ENCODE measurements around the gene ABTB2. TPM values are rescaled to one million over a fixed set of nuclear protein-coding genes. Genes with fewer than 3 reads are reported as not detected.

ABTB2 gene
- total RNA-seq, 1 donor from 2014 or later: 3.2 TPM

DNA sequence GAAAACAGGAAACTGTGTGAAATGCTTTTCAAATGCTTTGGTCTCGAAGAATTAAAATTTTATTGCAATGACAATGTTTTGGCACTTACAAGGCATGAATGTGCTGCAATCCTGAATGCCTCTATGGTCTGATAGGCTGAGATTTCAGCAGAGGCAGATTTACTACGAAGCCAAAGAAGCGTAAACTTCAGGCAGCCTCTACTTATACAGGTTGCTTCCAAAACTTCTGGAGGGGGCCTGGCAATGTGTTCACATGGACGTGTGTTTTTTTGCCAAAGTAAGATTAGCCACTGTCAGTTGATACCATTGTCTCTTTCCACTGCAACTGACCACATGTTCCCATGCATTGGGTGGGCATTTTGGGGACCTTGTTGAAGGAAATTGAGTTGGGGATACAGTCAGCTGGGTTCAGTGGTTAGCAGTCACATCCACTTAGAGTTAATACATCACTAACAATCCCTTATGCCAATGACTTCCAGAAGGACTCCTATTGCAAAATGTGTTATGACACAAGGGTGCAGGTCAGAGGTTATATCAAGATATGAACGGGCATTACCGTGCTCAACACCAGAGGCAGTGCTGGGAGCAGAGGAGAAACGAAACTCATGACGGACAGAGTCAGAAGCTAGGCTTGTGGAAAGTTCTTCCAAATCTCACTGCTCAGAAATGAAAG lies 48.8 kb downstream of the ABTB2 start:
- DNase-seq (no peak), ATAC-seq (peak; percentile 89)
- Histone ChIP-seq H3K36me3 (no peaks in the 10 kb centered on the region), H3K4me3 (no peak overlapping the region), H3K9me3 (no peaks in the 10 kb centered on the region), H3K27ac (peak overlapping the region; percentile 39), H3K4me1 (peaks cover 21% of the 10 kb centered on the region), H3K27me3 (no peaks in the 10 kb centered on the region)
- TF ChIP-seq, protein P1, sequence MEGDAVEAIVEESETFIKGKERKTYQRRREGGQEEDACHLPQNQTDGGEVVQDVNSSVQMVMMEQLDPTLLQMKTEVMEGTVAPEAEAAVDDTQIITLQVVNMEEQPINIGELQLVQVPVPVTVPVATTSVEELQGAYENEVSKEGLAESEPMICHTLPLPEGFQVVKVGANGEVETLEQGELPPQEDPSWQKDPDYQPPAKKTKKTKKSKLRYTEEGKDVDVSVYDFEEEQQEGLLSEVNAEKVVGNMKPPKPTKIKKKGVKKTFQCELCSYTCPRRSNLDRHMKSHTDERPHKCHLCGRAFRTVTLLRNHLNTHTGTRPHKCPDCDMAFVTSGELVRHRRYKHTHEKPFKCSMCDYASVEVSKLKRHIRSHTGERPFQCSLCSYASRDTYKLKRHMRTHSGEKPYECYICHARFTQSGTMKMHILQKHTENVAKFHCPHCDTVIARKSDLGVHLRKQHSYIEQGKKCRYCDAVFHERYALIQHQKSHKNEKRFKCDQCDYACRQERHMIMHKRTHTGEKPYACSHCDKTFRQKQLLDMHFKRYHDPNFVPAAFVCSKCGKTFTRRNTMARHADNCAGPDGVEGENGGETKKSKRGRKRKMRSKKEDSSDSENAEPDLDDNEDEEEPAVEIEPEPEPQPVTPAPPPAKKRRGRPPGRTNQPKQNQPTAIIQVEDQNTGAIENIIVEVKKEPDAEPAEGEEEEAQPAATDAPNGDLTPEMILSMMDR (IDR thresholded peaks at IDR 0.05): peak; percentile 25
- intact Hi-C loops (cut with DNase I): no loop called here

DNA sequence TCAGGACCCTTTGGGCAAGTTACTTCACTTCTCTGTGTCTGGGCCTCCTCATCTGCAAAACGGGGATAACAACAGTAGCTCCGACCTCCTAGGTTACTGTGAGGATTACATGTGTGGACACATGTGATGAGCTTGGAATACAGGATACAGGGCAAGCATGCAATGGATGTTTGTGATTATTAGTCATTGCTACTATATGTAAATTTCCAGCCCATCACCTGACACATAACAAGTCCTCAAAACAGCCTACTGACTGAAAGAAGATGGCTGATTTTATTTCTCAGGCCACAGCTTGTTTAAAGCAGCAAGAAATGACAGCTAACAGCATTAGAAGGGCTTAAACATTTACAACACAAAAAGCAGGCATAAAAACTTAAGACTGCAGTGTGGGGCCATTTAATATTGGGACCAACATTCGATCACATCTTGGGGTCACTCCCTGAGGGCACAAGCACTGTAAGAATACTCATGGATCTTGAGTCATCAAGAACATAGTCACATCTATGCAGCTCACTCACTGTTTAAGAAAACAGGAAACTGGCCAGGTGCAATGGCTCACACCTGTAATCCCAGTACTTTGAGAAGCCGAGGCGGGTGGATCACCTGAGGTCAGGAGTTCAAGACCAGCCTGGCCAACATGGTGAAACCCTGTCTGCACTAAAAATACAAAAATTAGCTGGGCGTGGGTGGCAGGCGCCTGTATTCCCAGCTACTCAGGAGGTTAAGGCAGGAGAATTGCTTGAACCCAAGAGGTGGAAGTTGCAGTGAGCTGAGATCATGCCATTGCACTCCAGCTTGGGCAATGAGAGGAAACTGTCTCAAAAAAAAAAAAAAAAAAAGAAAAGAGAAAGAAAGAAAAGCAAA lies 49.5 kb downstream of the ABTB2 start:
- Histone ChIP-seq H3K27ac (no peak overlapping the region), H3K36me3 (no peaks in the 10 kb centered on the region), H3K4me3 (no peak overlapping the region), H3K27me3 (no peaks in the 10 kb centered on the region), H3K9me3 (no peaks in the 10 kb centered on the region), H3K4me1 (peaks cover 21% of the 10 kb centered on the region)
- ATAC-seq (no peak), DNase-seq (no peak)
- TF ChIP-seq, protein P1 (IDR thresholded peaks at IDR 0.05): no peak
- intact Hi-C loops (cut with DNase I): no loop called here

DNA sequence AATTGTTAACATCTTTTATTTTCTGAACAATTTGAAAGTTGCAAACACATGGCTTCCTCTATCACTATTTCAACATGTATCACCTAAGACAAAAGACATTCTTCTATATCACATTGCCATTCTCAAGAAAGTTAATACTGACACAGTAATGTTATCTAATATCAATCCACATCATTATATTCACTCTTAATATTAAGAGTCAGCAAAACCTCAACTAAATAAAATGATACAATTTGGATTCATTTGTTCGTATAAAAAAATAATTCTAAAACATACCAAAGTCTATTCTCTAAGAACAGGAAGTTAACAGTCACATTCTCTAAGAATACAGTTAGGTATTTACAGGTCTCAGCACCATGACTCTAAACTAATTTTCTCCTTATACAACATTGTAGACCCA lies 52.0 kb downstream of the ABTB2 start:
- intact Hi-C loops (cut with DNase I): no loop called here
- no peaks in the 10 kb centered on the region for H3K9me3 ChIP-seq
- H3K36me3 ChIP-seq: no peaks in the 10 kb centered on the region
- H3K27me3 ChIP-seq: no peaks in the 10 kb centered on the region
- DNase-seq: no peak
- TF ChIP-seq, protein P1 (IDR thresholded peaks at IDR 0.05): no peak
- no peak for ATAC-seq
- no peak overlapping the region for H3K27ac ChIP-seq
- H3K4me3 ChIP-seq: no peak overlapping the region
- peaks cover 22% of the 10 kb centered on the region for H3K4me1 ChIP-seq

DNA sequence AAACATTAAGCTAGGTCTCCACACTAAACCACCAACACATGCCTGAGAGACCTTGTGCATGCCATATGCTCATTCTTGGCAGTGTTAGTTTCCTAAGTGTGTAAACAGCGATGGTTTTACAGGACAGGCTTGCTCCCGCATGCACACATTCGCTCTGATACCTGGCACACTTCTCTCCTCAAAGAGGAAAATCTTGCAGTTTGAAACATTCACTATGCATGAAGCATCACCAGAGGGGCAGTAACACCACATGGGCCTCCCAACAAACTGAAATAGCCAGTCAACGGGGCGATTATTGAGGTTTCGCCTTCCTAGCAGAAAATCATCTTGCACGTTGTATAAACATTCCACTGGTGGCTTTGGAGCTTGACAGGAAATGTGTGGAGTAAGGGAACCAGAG lies 52.6 kb downstream of the ABTB2 start:
- Histone ChIP-seq H3K9me3 (no peaks in the 10 kb centered on the region), H3K36me3 (no peaks in the 10 kb centered on the region), H3K4me3 (no peak overlapping the region), H3K27ac (no peak overlapping the region), H3K27me3 (no peaks in the 10 kb centered on the region), H3K4me1 (peaks cover 16% of the 10 kb centered on the region)
- DNase-seq (no peak), ATAC-seq (no peak)
- TF ChIP-seq, protein P1 (IDR thresholded peaks at IDR 0.05): no peak
- intact Hi-C loops (cut with DNase I): no loop called here

DNA sequence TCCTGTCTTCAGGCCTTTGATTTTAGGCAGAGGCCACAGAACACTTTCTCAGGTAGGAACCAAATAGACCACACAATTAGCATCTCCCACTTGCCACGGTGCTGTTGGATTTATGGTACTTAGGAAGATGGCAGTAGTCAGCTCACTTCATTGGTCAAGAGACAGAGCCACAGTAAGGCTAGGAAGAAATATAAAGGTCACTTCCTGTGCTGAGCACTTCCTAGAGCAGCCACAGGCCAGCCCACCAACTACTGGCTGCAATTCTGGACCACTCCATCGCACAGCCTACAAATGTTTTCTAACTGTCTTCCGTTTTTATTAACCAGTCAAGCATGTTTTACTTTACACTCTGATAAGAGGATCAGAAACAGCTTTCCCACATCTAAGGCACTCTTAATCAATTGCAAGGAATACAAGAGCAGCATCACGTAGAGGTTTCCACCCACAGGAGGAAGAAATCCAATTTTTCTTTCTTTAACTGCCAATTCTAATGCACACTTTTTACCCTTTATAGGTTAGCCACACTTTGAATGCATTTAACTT lies 54.7 kb downstream of the ABTB2 start:
- ATAC-seq (no peak), DNase-seq (no peak)
- intact Hi-C loops (cut with DNase I): no loop called here
- Histone ChIP-seq H3K27me3 (no peaks in the 10 kb centered on the region), H3K4me1 (peaks cover 5% of the 10 kb centered on the region), H3K9me3 (no peaks in the 10 kb centered on the region), H3K36me3 (no peaks in the 10 kb centered on the region), H3K4me3 (no peak overlapping the region), H3K27ac (no peak overlapping the region)
- TF ChIP-seq, protein P1 (IDR thresholded peaks at IDR 0.05): no peak
